ENCODE data around the gene LENG1. TPM values are rescaled to one million over a fixed set of nuclear protein-coding genes. Genes with fewer than 3 reads are reported as not detected.

LENG1 gene
- total and polyA plus RNA-seq, 2 donors (not counting 3 experiments of a cell fraction or from before 2014, with no cell fraction given) = 3.0 to 5.0 TPM

DNA sequence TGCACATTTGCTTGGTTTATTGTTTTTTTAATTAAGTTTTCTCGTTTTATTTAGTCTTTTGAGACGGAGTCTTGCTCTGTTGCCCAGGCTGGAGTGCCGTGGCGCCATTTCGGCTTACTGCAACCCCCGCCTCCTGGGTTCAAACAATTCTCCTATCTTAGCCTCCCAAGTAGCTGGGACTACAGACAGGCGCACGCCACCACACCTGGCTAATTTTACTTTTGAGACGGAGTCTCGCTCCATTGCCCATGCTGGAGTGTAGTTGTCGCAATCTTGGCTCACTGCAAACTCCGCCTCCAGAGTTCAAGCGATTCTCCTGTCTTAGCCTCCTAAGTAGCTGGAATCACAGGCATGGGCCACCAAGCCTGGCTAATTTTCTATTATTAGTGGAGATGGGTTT, 42.5 kb upstream of the LENG1 start:
- H3K9me1 ChIP-seq (replicated peaks; ENCODE audit: control insufficient read depth, extremely low read depth, insufficient read depth, low read length) = no peaks in the 10 kb centered on the region
- H4K20me1 ChIP-seq (replicated peaks; ENCODE audit: control insufficient read depth, extremely low read depth, insufficient read depth, low read length) = peaks cover 3% of the 10 kb centered on the region
- intact Hi-C loops (cut with micrococcal nuclease) (loop anchor here (5.0 kb wide), 2 partner anchors 40 to 245 kb away; partner anchors contain the start of gene LENG8), dilution Hi-C loops (cut with MboI; ENCODE audit: extremely low pct_ligation_motif_present, low sequenced_read_pairs) (no loop called here)
- FAIRE-seq (no peak), DNase-seq (ENCODE audit: low read depth, low spot score) (no peak)
- H2AFZ ChIP-seq (ENCODE audit: low read depth, low read length) = no peak overlapping the region
- H3K27ac ChIP-seq (ENCODE audit: insufficient read depth, low read depth, low read length) = peak overlapping the region; percentile 91
- peaks cover 40 to 42% of the 10 kb centered on the region in 2 experiments for H3K36me3 ChIP-seq (ENCODE audit: control insufficient read depth in 2 of 2, extremely low read depth in 1 of 2, insufficient read depth in 2 of 2, low read length in 2 of 2)
- H3K27me3 ChIP-seq (ENCODE audit: control insufficient read depth in 2 of 2, insufficient read depth in 2 of 2, low read length in 2 of 2) = no peaks in the 10 kb centered on the region
- H3K79me2 ChIP-seq (ENCODE audit: control insufficient read depth, insufficient read depth, low read length) = peaks cover 63% of the 10 kb centered on the region
- CTCF ChIA-PET = interaction anchor here (1.3 kb wide), 1 partner anchor 30 kb away, joined by 3 read pairs; no protein-coding TSS in a partner anchor
- H3K9ac ChIP-seq (replicated peaks; ENCODE audit: extremely low read depth, insufficient read depth, low read length) = peak overlapping the region; percentile 95
- TF ChIP-seq POLR2A (IDR thresholded peaks at IDR 0.05; ENCODE audit: low read depth, low read length) (no peak), FOS (IDR thresholded peaks at IDR 0.05; ENCODE audit: borderline replicate concordance, insufficient read depth, low read length) (no peak), POLR2AphosphoS5 (IDR thresholded peaks at IDR 0.05; ENCODE audit: insufficient read depth, low read depth, low read length) (no peak), MYC (IDR thresholded peaks at IDR 0.05; ENCODE audit: low read depth, low read length) (no peak), EZH2 (IDR thresholded peaks at IDR 0.05; ENCODE audit: borderline replicate concordance, low read depth, low read length, severe bottlenecking) (no peak), GATA2 (IDR thresholded peaks at IDR 0.05; ENCODE audit: insufficient read depth, insufficient read length, low read depth, low read length) (no peak), JUN (IDR thresholded peaks at IDR 0.05; ENCODE audit: borderline replicate concordance, insufficient read depth, insufficient read length, low read depth) (no peak), CTCF (IDR thresholded peaks at IDR 0.05; ENCODE audit: extremely low read depth in 1 of 2, insufficient read depth in 1 of 2, low read depth in 1 of 2, low read length in 2 of 2) (no peak)
- TF ChIP-seq, protein P1, sequence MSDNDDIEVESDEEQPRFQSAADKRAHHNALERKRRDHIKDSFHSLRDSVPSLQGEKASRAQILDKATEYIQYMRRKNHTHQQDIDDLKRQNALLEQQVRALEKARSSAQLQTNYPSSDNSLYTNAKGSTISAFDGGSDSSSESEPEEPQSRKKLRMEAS (IDR thresholded peaks at IDR 0.05; ENCODE audit: insufficient read depth, insufficient read length) = no peak
- peaks cover 40% of the 10 kb centered on the region for H3K4me1 ChIP-seq (ENCODE audit: control insufficient read depth, extremely low read depth, insufficient read depth, low read length)
- peak overlapping the region; percentile 45 to 97 (median 64) for H3K4me3 ChIP-seq (replicated peaks in 1 of 3; ENCODE audit: insufficient read depth in 1 of 3, low read depth in 1 of 3, low read length in 3 of 3)
- no TSS peak for BruUV-seq (replicated peaks)
- POLR2A ChIA-PET = interaction anchor here (6.0 kb wide), 1 partner anchor 12 kb away, joined by 91 read pairs; the partner anchor contains the start of genes MBOAT7 and TSEN34
- no peaks in the 10 kb centered on the region for H3K9me3 ChIP-seq (replicated peaks; ENCODE audit: control insufficient read depth, insufficient read depth, low read length)
- H3K4me2 ChIP-seq (ENCODE audit: insufficient read depth, low read length) = peak overlapping the region; percentile 96
